ENCODE results near the gene HYAL3.

- TF ChIP-seq GATA2 (IDR thresholded peaks at IDR 0.05; ENCODE audit: low read depth, low read length) (no peak), GATA3 (IDR thresholded peaks at IDR 0.05; ENCODE audit: low read depth, low read length) (no peak)
Measured at GRCh38 chr3:50264964-50265485, 34.2 kb downstream of the HYAL3 start.

All from SH-SY5Y (cell line).